SU-DHL-6 (cell line): ENCODE results near the gene ZHX3.

Experiments
- H2AFZ ChIP-seq: fragments of 200-600 bp; sonication (generic); 2 replicates; pipeline ENCODE4 v1.6.1; 2014; ENCODE audit warnings: low read depth, mild to moderate bottlenecking, moderate library complexity, mixed read lengths, antibody characterized with exemption, low read length; ENCODE audit not compliant: severe bottlenecking
- H3F3A ChIP-seq: fragments of 200-600 bp; shearing (Covaris generic); 2 replicates; pipeline ENCODE4 v1.6.0; 2016; ENCODE audit warnings: antibody characterized with exemption, mild to moderate bottlenecking; ENCODE audit not compliant: insufficient read depth
- H3K27ac ChIP-seq: fragments of 200-600 bp; sonication (generic); 2 replicates; pipeline ENCODE4 v1.5.1; 2016; ENCODE audit warnings: low read depth, mild to moderate bottlenecking, low read length, moderate library complexity, mixed read lengths
- H3K27me3 ChIP-seq: fragments of 200-600 bp; sonication (generic), shearing (Covaris generic); 2 replicates; pipeline ENCODE4 v1.6.0; 2014; ENCODE audit warnings: mild to moderate bottlenecking, low read length
- H3K36me3 ChIP-seq: fragments of 200-600 bp; sonication (generic); 2 replicates; pipeline ENCODE4 v1.6.1; 2014; ENCODE audit warnings: mild to moderate bottlenecking, low read length, mixed read lengths
- H3K4me2 ChIP-seq: fragments of 300-600, 200-600 bp; shearing (Covaris generic), sonication (generic); 2 replicates; pipeline ENCODE4 v1.6.0; 2014; ENCODE audit warnings: low read length, low read depth, mild to moderate bottlenecking; ENCODE audit not compliant: poor library complexity, severe bottlenecking
- H3K4me3 ChIP-seq: fragments of 200-600 bp; sonication (generic); 2 replicates; pipeline ENCODE4 v1.5.1; 2014; ENCODE audit warnings: antibody characterized with exemption, low read length, mild to moderate bottlenecking, mixed read lengths; ENCODE audit not compliant: insufficient read depth, poor library complexity, severe bottlenecking
- H3K79me2 ChIP-seq: fragments of 200-600 bp; sonication (generic); 2 replicates; pipeline ENCODE4 v1.6.1; 2014; ENCODE audit warnings: mild to moderate bottlenecking, low read length, moderate library complexity; ENCODE audit not compliant: insufficient read depth
- H3K9ac ChIP-seq: fragments of 200-600 bp; sonication (generic); 2 replicates; pipeline ENCODE4 v1.7.0; 2014; ENCODE audit warnings: mild to moderate bottlenecking, low read length
- H3K9me2 ChIP-seq: fragments of 200-600 bp; sonication (generic); replicated peaks from 2 replicates; pipeline ENCODE4 v1.6.1; 2014; ENCODE audit warnings: low read length; ENCODE audit not compliant: insufficient read depth
- H3K9me3 ChIP-seq: fragments of 200-600 bp; sonication (generic); 2 replicates; pipeline ENCODE4 v1.6.1; 2014; ENCODE audit warnings: low read length, mixed read lengths; ENCODE audit not compliant: insufficient read depth
- H4K20me1 ChIP-seq: fragments of 200-600 bp; sonication (generic); 2 replicates; pipeline ENCODE4 v1.6.1; 2014; ENCODE audit warnings: low read depth, mild to moderate bottlenecking, antibody characterized with exemption, low read length, moderate library complexity, mixed read lengths
- EZH2phosphoT487 ChIP-seq: fragments of 200-600 bp; sonication (generic), shearing (Covaris generic); conservative IDR thresholded peaks from 2 replicates; pipeline ENCODE4 v1.6.1; 2018; ENCODE audit warnings: mild to moderate bottlenecking, antibody characterized with exemption, low read length, moderate library complexity, mixed read lengths
- TF ChIP-seq, protein P1 (sequence below): fragments of 200-600 bp; sonication (generic); IDR thresholded peaks from one replicate; pipeline ENCODE4 v1.5.1; 2017; ENCODE audit warnings: antibody characterized with exemption, mild to moderate bottlenecking, low read length, moderate library complexity; ENCODE audit not compliant: insufficient read depth, poor library complexity, severe bottlenecking

ZHX3 gene

DNA sequence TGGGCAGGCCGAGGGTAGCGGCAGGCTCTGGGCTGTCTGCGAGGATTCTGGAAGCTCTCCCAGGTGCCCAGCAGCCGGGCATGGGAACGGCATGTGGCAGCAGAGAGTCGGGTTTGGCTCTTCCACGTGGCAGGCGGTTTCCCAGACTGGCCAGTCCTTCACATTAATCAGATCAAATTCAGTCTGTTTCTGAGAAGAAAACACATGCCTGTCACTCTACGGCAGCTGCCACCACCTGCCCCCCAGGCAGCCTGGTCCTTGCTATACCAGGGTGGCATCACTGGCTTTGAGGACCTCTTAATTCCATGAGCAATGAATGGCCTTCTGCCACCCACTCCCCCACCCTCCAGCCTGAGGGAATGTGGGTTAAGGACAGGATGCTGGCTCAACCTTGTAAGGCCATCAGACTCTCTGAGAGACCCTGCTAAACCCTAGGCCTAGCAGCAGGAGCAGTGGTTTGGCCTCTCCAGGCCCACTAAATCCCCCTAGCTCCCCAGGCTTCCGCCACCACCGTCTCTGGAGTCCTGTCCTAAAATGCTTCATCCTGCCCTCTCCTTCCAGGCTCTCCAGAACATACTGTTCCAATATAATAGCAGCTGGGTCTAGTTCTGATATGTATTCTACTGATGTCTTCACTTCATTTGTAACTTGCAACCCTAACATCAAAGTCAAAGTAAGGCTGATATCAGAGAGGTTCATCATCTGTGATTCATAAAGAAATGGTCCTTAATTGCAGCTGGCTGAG, 132.3 kb downstream of the ZHX3 start:
- no peaks in the 10 kb centered on the region for H4K20me1 ChIP-seq
- no peak overlapping the region for H3K9ac ChIP-seq
- no peak overlapping the region for H3K4me2 ChIP-seq
- H3K27ac ChIP-seq = no peak overlapping the region
- H3K27me3 ChIP-seq = no peaks in the 10 kb centered on the region
- H3K36me3 ChIP-seq = no peaks in the 10 kb centered on the region
- no peak overlapping the region for H2AFZ ChIP-seq
- H3K9me3 ChIP-seq = no peaks in the 10 kb centered on the region; the same call in 1 of the 2 replicates
- no peaks in the 10 kb centered on the region for H3F3A ChIP-seq
- no peaks in the 10 kb centered on the region for H3K9me2 ChIP-seq
- H3K79me2 ChIP-seq = no peaks in the 10 kb centered on the region
- TF ChIP-seq, protein P1, sequence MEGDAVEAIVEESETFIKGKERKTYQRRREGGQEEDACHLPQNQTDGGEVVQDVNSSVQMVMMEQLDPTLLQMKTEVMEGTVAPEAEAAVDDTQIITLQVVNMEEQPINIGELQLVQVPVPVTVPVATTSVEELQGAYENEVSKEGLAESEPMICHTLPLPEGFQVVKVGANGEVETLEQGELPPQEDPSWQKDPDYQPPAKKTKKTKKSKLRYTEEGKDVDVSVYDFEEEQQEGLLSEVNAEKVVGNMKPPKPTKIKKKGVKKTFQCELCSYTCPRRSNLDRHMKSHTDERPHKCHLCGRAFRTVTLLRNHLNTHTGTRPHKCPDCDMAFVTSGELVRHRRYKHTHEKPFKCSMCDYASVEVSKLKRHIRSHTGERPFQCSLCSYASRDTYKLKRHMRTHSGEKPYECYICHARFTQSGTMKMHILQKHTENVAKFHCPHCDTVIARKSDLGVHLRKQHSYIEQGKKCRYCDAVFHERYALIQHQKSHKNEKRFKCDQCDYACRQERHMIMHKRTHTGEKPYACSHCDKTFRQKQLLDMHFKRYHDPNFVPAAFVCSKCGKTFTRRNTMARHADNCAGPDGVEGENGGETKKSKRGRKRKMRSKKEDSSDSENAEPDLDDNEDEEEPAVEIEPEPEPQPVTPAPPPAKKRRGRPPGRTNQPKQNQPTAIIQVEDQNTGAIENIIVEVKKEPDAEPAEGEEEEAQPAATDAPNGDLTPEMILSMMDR = no peak
- TF ChIP-seq EZH2phosphoT487 = no peak
- no peak overlapping the region for H3K4me3 ChIP-seq

DNA sequence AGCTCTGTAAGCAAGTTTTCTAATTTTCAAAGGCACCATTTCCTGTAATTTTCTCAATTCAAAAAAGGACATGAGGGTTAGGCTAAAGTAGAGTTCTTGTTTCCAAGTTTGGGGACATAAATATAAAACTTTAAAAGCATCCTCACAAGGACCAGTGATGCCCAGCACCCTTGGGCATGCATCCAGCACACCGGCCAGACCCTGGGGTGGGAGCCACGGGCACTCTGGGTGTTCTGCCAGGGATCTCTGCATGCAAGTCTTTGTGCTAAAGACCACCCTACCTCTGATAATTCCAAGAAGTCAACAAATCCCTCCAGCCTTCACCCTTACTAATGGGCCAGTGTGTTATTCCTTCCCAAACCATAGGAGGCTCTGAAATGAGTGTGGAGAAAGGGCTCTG, 133.7 kb downstream of the ZHX3 start:
- Histone ChIP-seq H3F3A (no peaks in the 10 kb centered on the region), H3K79me2 (no peaks in the 10 kb centered on the region), H3K36me3 (no peaks in the 10 kb centered on the region), H3K9me2 (no peaks in the 10 kb centered on the region), H3K4me3 (no peak overlapping the region), H2AFZ (no peak overlapping the region), H3K9me3 (no peaks in the 10 kb centered on the region), H3K9ac (no peak overlapping the region), H3K4me2 (no peak overlapping the region), H3K27me3 (no peaks in the 10 kb centered on the region), H3K27ac (no peak overlapping the region), H4K20me1 (no peaks in the 10 kb centered on the region)
- TF ChIP-seq, protein P1 = no peak
- TF ChIP-seq EZH2phosphoT487 = no peak

DNA sequence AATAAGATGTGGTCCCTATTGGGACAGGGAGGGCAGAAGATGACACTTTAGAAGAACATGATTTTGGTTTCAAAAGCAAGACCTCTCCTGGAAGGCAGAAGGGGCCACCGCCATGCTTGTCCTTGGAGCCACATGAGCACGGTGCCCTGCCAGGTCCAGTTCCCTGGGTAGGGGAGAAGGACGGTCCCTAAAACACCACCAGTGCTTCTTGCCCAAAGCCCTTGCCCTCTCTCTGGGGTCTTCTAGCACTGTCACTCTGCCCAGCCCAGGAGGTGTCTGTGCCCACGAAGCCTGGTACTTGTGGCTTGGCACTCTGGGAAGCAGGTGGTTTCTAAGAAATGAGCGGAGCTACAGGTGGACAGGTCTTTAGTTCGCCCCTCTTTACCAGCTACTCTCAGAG, 134.1 kb downstream of the ZHX3 start:
- no peak overlapping the region for H3K4me2 ChIP-seq
- H3K79me2 ChIP-seq = no peaks in the 10 kb centered on the region
- no peaks in the 10 kb centered on the region for H3F3A ChIP-seq
- no peaks in the 10 kb centered on the region for H4K20me1 ChIP-seq
- no peak overlapping the region for H3K4me3 ChIP-seq
- no peaks in the 10 kb centered on the region for H3K9me3 ChIP-seq
- H3K9ac ChIP-seq = no peak overlapping the region
- no peaks in the 10 kb centered on the region for H3K27me3 ChIP-seq
- H3K36me3 ChIP-seq = no peaks in the 10 kb centered on the region
- H3K9me2 ChIP-seq = no peaks in the 10 kb centered on the region
- no peak overlapping the region for H3K27ac ChIP-seq
- TF ChIP-seq, protein P1 = no peak
- TF ChIP-seq EZH2phosphoT487 = no peak
- no peak overlapping the region for H2AFZ ChIP-seq
